OCI-LY7 (cell line): ENCODE data around the gene CCDC142. TPM values are rescaled to one million over a fixed set of nuclear protein-coding genes. Genes with fewer than 3 reads are reported as not detected.

Source experiments
- BruUV-seq: library from RNA; stranded (reverse); fragments of 400-500 nt; replicated peaks from 2 replicates; lab custom pipeline; 2021; lab: Mats Ljungman, UMichigan
- CTCF ChIA-PET: fragments of 300-600 bp; sonication (Branson Sonifier 250); formaldehyde crosslinking; loops from one replicate; lab custom pipeline; 2022; ENCODE audit warnings: antibody characterized with exemption; ENCODE audit not compliant: unreplicated experiment; lab: Charles Lee
- POLR2A ChIA-PET: fragments of 300-600 bp; sonication (Branson Sonifier 250); formaldehyde crosslinking; loops from one replicate; lab custom pipeline; 2022; ENCODE audit warnings: antibody characterized with exemption; lab: Charles Lee
- DNase-seq: peaks from one replicate; pipeline ENCODE4 v3.0.0-alpha.2; 2015; ENCODE audit warnings: low spot score
- H2AFZ ChIP-seq: fragments of 200-600 bp; sonication (generic), shearing (Covaris generic); 2 replicates; pipeline ENCODE4 v1.6.1; 2014; ENCODE audit warnings: mild to moderate bottlenecking, antibody characterized with exemption, low read length, moderate library complexity
- H3K27ac ChIP-seq: fragments of 200-600 bp; sonication (generic); 2 replicates; pipeline ENCODE4 v1.5.1; 2014; ENCODE audit warnings: mixed run types, low read depth, mild to moderate bottlenecking, moderate library complexity, low read length, inconsistent platforms; ENCODE audit not compliant: poor library complexity, severe bottlenecking
- H3K36me3 ChIP-seq: fragments of 200-600 bp; sonication (generic); 2 replicates; pipeline ENCODE4 v1.6.1; 2014; ENCODE audit warnings: mild to moderate bottlenecking, antibody characterized with exemption, low read length, moderate library complexity, mixed read lengths; ENCODE audit not compliant: insufficient read depth
- H3K4me1 ChIP-seq: fragments of 200-600 bp; sonication (generic); 2 replicates; pipeline ENCODE4 v1.5.1; 2014; ENCODE audit warnings: mild to moderate bottlenecking, low read length; ENCODE audit not compliant: insufficient read depth, poor library complexity, severe bottlenecking
- H3K4me2 ChIP-seq: fragments of 200-600 bp; sonication (generic); 2 replicates; pipeline ENCODE4 v1.6.1; 2014; ENCODE audit warnings: mild to moderate bottlenecking, low read length
- H3K4me3 ChIP-seq: fragments of 200-600 bp; sonication (generic); 2 replicates; pipeline ENCODE4 v1.5.1; 2014; ENCODE audit warnings: mild to moderate bottlenecking, low read depth, low read length; ENCODE audit not compliant: poor library complexity, severe bottlenecking
- H3K79me2 ChIP-seq: fragments of 200-600 bp; sonication (generic); 2 replicates; pipeline ENCODE4 v1.6.1; 2016; ENCODE audit warnings: low read depth, mild to moderate bottlenecking, low read length, moderate library complexity, mixed read lengths; ENCODE audit not compliant: insufficient read depth
- H3K9me2 ChIP-seq: fragments of 200-600 bp; sonication (generic); 2 replicates; pipeline ENCODE4 v1.6.1; 2016; ENCODE audit warnings: mild to moderate bottlenecking, low read length, mixed read lengths; ENCODE audit not compliant: insufficient read depth
- H3K9me3 ChIP-seq: fragments of 200-600 bp; sonication (generic); 2 replicates; pipeline ENCODE4 v1.6.1; 2014; ENCODE audit warnings: mild to moderate bottlenecking, mixed run types, low read length, mixed read lengths
- H4K20me1 ChIP-seq: fragments of 200-600 bp; sonication (generic); 2 replicates; pipeline ENCODE4 v1.6.1; 2014; ENCODE audit warnings: mild to moderate bottlenecking, antibody characterized with exemption, low read length, moderate library complexity, mixed read lengths; ENCODE audit not compliant: insufficient read depth
- EZH2phosphoT487 ChIP-seq: fragments of 200-600 bp; sonication (generic); IDR thresholded peaks from 2 replicates; pipeline ENCODE4 v1.6.1; 2018; ENCODE audit warnings: low read depth, borderline replicate concordance, mild to moderate bottlenecking, mixed run types, antibody characterized with exemption, low read length, moderate library complexity, mixed read lengths
- intact Hi-C: fragments of 100-400 bp; cut with micrococcal nuclease; formaldehyde crosslinking; loops from one replicate; pipeline ENCODE4 v1.10.0; 2022; ENCODE audit not compliant: unreplicated experiment
- total RNA-seq, 2 experiments: library from RNA; depleted of rRNA in 1 of 2; stranded (reverse); fragments of >200 nt in 1 of 2; shearing (Covaris generic) in 1 of 2; gene quantifications; 2 replicates each; pipeline ENCODE4 v1.2.3, GENCODE V29; 2014 to 2022
- TF ChIP-seq, protein P1 (sequence below): fragments of 200-600 bp; sonication (generic); conservative IDR thresholded peaks from 2 replicates; pipeline ENCODE4 v1.5.1; 2014; ENCODE audit warnings: mild to moderate bottlenecking, antibody characterized with exemption, low read length, moderate library complexity, mixed read lengths

The CCDC142 gene
- total RNA-seq, 2 experiments from 2014 or later, result 42.5 to 53.0 TPM

DNA sequence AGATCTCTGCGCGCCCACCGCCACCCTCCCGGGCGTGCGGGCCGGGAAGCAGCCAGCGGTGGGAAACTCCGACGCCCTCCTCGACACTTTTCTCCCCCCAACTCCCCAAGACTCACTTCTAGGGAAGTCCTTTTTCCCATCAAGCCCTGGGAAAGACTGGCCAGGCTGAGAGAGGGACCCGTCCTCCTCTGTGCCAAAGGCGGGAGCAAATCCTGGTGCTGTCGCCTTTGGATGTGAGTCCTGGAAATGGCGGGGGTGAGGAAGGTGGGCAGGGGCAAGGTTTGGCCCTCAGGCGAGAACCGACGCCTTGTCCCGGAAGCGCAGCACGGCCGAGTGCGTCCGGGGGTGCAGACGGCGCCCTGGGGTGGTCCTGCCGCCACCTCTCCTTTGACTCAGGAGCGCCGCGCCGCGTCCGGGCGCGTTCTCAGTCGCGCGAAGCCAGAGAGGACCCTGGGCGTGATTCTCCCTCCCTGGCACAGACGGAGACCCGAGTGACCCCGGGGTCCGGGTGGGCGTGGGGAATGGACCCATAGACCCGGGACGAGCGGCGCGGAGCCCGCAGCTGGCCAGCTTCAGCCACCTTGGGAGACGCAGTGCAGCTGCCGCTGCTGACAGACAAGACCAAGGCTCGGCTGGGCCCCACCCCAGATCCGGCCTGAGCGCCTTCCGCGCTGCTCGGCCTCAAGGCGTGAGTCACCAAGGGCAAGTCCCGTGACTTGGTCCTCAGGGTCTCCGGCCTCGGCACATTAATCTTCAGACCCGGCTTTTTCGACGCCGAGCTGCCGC, 20.1 kb upstream of the CCDC142 start:
- Histone ChIP-seq H3K79me2 (peaks cover 5% of the 10 kb centered on the region; the same call in 1 of the 2 replicates), H3K36me3 (peaks cover 15% of the 10 kb centered on the region), H3K9me3 (no peaks in the 10 kb centered on the region), H3K4me3 (no peak overlapping the region), H3K4me1 (peaks cover 23% of the 10 kb centered on the region), H4K20me1 (no peaks in the 10 kb centered on the region), H3K4me2 (peak overlapping the region; percentile 45; the same call in 1 of the 2 replicates), H3K27ac (no peak overlapping the region), H2AFZ (no peak overlapping the region), H3K9me2 (no peaks in the 10 kb centered on the region)
- CTCF ChIA-PET, result interaction anchor here (0.5 kb wide), 1 partner anchor 456 kb away, joined by 7 read pairs; the partner anchor contains the start of gene POLE4
- POLR2A ChIA-PET, result no interaction called here
- BruUV-seq, result no TSS peak
- TF ChIP-seq, protein P1, sequence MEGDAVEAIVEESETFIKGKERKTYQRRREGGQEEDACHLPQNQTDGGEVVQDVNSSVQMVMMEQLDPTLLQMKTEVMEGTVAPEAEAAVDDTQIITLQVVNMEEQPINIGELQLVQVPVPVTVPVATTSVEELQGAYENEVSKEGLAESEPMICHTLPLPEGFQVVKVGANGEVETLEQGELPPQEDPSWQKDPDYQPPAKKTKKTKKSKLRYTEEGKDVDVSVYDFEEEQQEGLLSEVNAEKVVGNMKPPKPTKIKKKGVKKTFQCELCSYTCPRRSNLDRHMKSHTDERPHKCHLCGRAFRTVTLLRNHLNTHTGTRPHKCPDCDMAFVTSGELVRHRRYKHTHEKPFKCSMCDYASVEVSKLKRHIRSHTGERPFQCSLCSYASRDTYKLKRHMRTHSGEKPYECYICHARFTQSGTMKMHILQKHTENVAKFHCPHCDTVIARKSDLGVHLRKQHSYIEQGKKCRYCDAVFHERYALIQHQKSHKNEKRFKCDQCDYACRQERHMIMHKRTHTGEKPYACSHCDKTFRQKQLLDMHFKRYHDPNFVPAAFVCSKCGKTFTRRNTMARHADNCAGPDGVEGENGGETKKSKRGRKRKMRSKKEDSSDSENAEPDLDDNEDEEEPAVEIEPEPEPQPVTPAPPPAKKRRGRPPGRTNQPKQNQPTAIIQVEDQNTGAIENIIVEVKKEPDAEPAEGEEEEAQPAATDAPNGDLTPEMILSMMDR, result peak; percentile 41; the same call in 1 of the 2 replicates
- TF ChIP-seq EZH2phosphoT487, result no peak
- intact Hi-C loops, result no loop called here
- no peak for DNase-seq

DNA sequence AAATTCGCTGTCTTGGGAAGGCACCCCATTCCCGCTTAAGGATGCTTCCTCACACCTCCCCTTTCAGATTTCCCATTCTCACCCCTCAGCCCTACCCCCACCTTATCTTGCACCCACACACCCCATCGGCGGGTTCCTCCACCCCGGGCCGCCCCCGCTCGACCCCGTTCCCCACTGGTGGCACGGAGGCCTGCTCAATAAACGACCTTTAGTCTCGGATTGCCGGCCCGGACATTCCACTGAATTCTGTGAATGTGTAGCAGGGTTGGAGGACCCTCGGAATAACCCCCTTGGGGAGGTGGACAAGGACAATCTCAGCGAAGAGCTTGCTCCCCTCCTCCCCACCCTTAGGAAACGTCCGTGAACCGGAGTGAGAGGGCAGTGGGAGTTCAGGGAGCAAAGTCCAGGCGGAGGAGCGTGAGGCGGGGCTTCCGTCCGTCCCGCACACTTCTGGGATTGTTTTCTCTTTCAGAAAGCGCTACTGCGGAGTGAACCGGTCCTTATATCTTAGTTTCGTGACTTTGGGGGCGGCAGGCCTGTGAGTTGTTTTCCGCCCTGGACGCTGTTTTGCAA, 19.4 kb upstream of the CCDC142 start:
- Histone ChIP-seq H3K9me2 (no peaks in the 10 kb centered on the region), H4K20me1 (no peaks in the 10 kb centered on the region), H3K27ac (no peak overlapping the region), H2AFZ (no peak overlapping the region), H3K9me3 (no peaks in the 10 kb centered on the region), H3K4me2 (peak overlapping the region; percentile 45; the same call in 1 of the 2 replicates), H3K79me2 (peaks cover 5% of the 10 kb centered on the region; the same call in 1 of the 2 replicates), H3K4me3 (no peak overlapping the region), H3K36me3 (peaks cover 15% of the 10 kb centered on the region), H3K4me1 (peaks cover 23% of the 10 kb centered on the region)
- no peak for TF ChIP-seq EZH2phosphoT487
- TF ChIP-seq, protein P1, result no peak
- intact Hi-C loops, result no loop called here
- DNase-seq, result no peak
- ChIA-PET CTCF (no interaction called here), POLR2A (no interaction called here)
- BruUV-seq, result no TSS peak
